B cell (primary cell): ENCODE data around the gene TXNDC15. TPM values are rescaled to one million over a fixed set of nuclear protein-coding genes. Genes with fewer than 3 reads are reported as not detected.
"Not testable (repeated sequence)": the region's sequence is repeated elsewhere in the genome, so short reads cannot be mapped to it uniquely, and the experiment has no call there.

Experiments used
- ATAC-seq: fragments of 200-7000 bp; cut with Tn5 transposase; one replicate; pipeline ENCODE4 v1.10.0; 2021; ENCODE audit warnings: low read depth, mild to moderate bottlenecking, moderate number of reproducible peaks, moderate library complexity
- CTCF ChIA-PET: fragments of 350-600 bp; sonication (Branson Sonifier 250); formaldehyde crosslinking; loops from one replicate; lab custom pipeline; 2021; ENCODE audit warnings: antibody characterized with exemption, inconsistent platforms; lab: Charles Lee
- POLR2A ChIA-PET: fragments of 350-600 bp; sonication (Branson Sonifier 250); formaldehyde crosslinking; loops from one replicate; lab custom pipeline; 2021; ENCODE audit warnings: antibody characterized with exemption; lab: Charles Lee
- DNase-seq: peaks from one replicate; pipeline ENCODE4 v3.0.0; 2013
- H2AFZ ChIP-seq: 2 replicates; pipeline ENCODE4 v1.6.1; 2012; ENCODE audit warnings: mild to moderate bottlenecking, low read depth, low read length; ENCODE audit not compliant: insufficient read depth, poor library complexity, severe bottlenecking
- H3K27ac ChIP-seq, 2 donors: 1 replicate in 1 of 2; 2 replicates in 1 of 2; pipeline ENCODE4 v1.5.1; 2012 to 2013; ENCODE audit warnings: low read length in 2 of 2, mild to moderate bottlenecking in 2 of 2, moderate library complexity in 1 of 2
- H3K27me3 ChIP-seq, 4 experiments: fragments of 200-600 bp in 1 of 4; sonication (generic) in 1 of 4; replicated peaks in 1 of 4; 1 replicate in 2 of 4; 2 replicates in 2 of 4; pipeline versions ENCODE4 v1.6.1 to v1.7.0; 2013 to 2016; ENCODE audit warnings: low read length in 3 of 4, mild to moderate bottlenecking in 2 of 4, mixed read lengths in 1 of 4, moderate library complexity in 1 of 4; ENCODE audit not compliant: insufficient read depth in 4 of 4, control insufficient read depth in 3 of 4; ENCODE audit errors: control extremely low read depth in 1 of 4
- H3K36me3 ChIP-seq, 2 experiments: replicated peaks in 1 of 2; 1 replicate in 1 of 2; 2 replicates in 1 of 2; pipeline versions ENCODE4 v1.6.1 to v1.7.1; 2013; ENCODE audit warnings: low read length in 1 of 2; ENCODE audit not compliant: insufficient read depth in 2 of 2, control insufficient read depth in 1 of 2; ENCODE audit errors: control extremely low read depth in 1 of 2, extremely low read depth in 1 of 2
- H3K4me1 ChIP-seq, 2 donors: fragments of 200-600 bp in 1 of 2; sonication (generic) in 1 of 2; 1 replicate in 1 of 2; 2 replicates in 1 of 2; pipeline versions ENCODE4 v1.5.1 to v1.6.1; 2013 to 2017; ENCODE audit warnings: low read length in 2 of 2; ENCODE audit not compliant: control insufficient read depth in 2 of 2, insufficient read depth in 2 of 2
- H3K4me2 ChIP-seq: replicated peaks from 2 replicates; pipeline ENCODE3; 2012; ENCODE audit warnings: mild to moderate bottlenecking, low read depth, low read length; ENCODE audit not compliant: poor library complexity, severe bottlenecking
- H3K4me3 ChIP-seq, 5 experiments: fragments of 200-600 bp in 1 of 5; sonication (generic) in 1 of 5; 1 replicate in 3 of 5; 2 replicates in 2 of 5; pipeline versions ENCODE4 v1.5.1 to v1.7.0; 2011 to 2016; ENCODE audit warnings: low read length in 4 of 5, mild to moderate bottlenecking in 4 of 5, low read depth in 2 of 5, control low read depth in 1 of 5, moderate library complexity in 1 of 5; ENCODE audit not compliant: insufficient read depth in 1 of 5; ENCODE audit errors: control extremely low read depth in 1 of 5, extremely low read depth in 1 of 5
- H3K79me2 ChIP-seq: fragments of 200-600 bp; sonication (generic); one replicate; pipeline ENCODE4 v1.6.0; 2016; ENCODE audit warnings: low read length; ENCODE audit not compliant: control insufficient read depth, insufficient read depth
- H3K9ac ChIP-seq: fragments of 200-600 bp; sonication (generic); 2 replicates; pipeline ENCODE4 v1.6.1; 2017; ENCODE audit warnings: mild to moderate bottlenecking, low read length, moderate library complexity
- H3K9me3 ChIP-seq, 3 donors: one replicate each; pipeline versions ENCODE4 v1.6.1 to v1.7.1; 2013; ENCODE audit warnings: low read length in 2 of 3; ENCODE audit not compliant: control insufficient read depth in 2 of 3, insufficient read depth in 1 of 3; ENCODE audit errors: control extremely low read depth in 1 of 3
- H4K20me1 ChIP-seq: 2 replicates; pipeline ENCODE4 v1.6.0; 2012; ENCODE audit warnings: mild to moderate bottlenecking, low read length; ENCODE audit not compliant: insufficient read depth, control insufficient read depth, poor library complexity, severe bottlenecking
- H3K27ac Mint-ChIP-seq: one replicate; pipeline ENCODE4 v1.8.0; 2021; ENCODE audit warnings: mixed read lengths
- H3K27me3 Mint-ChIP-seq: one replicate; pipeline ENCODE4 v1.8.0; 2021; ENCODE audit warnings: mixed read lengths
- H3K4me1 Mint-ChIP-seq: one replicate; pipeline ENCODE4 v1.8.0; 2021; ENCODE audit warnings: mixed read lengths
- H3K4me3 Mint-ChIP-seq: one replicate; pipeline ENCODE4 v1.8.0; 2021; ENCODE audit warnings: mixed read lengths
- H3K9me3 Mint-ChIP-seq: one replicate; pipeline ENCODE4 v1.8.0; 2022; ENCODE audit warnings: mixed read lengths; ENCODE audit not compliant: insufficient read depth
- CTCF ChIP-seq: fragments of 200-600 bp; IDR thresholded peaks from one replicate; pipeline ENCODE4 v1.8.0; 2022; ENCODE audit warnings: antibody characterized with exemption, mild to moderate bottlenecking
- EZH2 ChIP-seq: IDR thresholded peaks from 2 replicates; pipeline ENCODE4 v1.6.1; 2012; ENCODE audit warnings: borderline replicate concordance, low read depth, mild to moderate bottlenecking, moderate library complexity, low read length; ENCODE audit not compliant: insufficient read depth, poor library complexity, severe bottlenecking
- WGBS: methylation state at CpG from one replicate; pipeline ENCODE4 v1.1.5; 2013; ENCODE audit warnings: missing lambda C conversion rate; ENCODE audit not compliant: insufficient coverage; 5-methylcytosine and 5-hydroxymethylcytosine counted together
- intact Hi-C: fragments of 100-400 bp; cut with micrococcal nuclease; formaldehyde crosslinking; loops from one replicate; pipeline ENCODE4 v1.10.0; 2022
- polyA plus RNA-seq: library from polyadenylated mRNA; depleted of rRNA; stranded (reverse); fragments of >200 nt; gene quantifications from 2 replicates; pipeline ENCODE4 v1.2.3, GENCODE V29; 2012
- total RNA-seq, 2 donors: library from RNA; stranded (reverse); fragments of 120-200 nt in 1 of 2; gene quantifications; 1 replicate in 1 of 2; 2 replicates in 1 of 2; pipeline versions ENCODE4 v1.2.3 to v1.2.4, GENCODE V29; 2013 to 2022

The TXNDC15 gene
- total and polyA plus RNA-seq, 2 donors (not counting 1 experiment from before 2014, with no cell fraction given) = 18.5 to 50.4 TPM

DNA sequence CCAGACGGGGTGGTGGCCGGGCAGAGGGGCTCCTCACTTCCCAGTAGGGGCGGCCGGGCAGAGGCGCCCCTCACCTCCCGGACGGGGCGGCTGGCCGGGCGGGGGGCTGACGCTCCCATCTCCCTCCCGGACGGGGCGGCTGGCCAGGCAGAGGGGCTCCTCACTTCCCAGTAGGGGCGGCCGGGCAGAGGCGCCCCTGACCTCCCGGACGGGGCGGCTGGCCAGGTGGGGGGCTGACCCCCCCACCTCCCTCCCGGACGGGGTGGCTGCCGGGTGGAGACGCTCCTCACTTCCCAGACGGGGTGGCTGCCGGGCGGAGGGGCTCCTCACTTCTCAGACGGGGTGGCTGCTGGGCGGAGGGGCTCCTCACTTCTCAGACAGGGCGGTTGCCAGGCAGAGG is 7.5 kb downstream of the TXNDC15 start:
- H3K4me2 ChIP-seq, H3K4me3 Mint-ChIP-seq, ATAC-seq, CTCF ChIA-PET, H3K9me3 ChIP-seq, intact Hi-C loops, DNase-seq, H2AFZ ChIP-seq, H3K27ac ChIP-seq, H3K4me3 ChIP-seq, H3K27ac Mint-ChIP-seq, H3K27me3 Mint-ChIP-seq, H3K9me3 Mint-ChIP-seq, POLR2A ChIA-PET, H3K4me1 ChIP-seq, H3K27me3 ChIP-seq, H3K9ac ChIP-seq: not testable (repeated sequence)
- Histone ChIP-seq H3K79me2 (peaks cover 72% of the 10 kb centered on the region), H3K36me3 (peaks cover 0 to 10% of the 10 kb centered on the region in 2 experiments), H4K20me1 (peaks cover 23% of the 10 kb centered on the region)
- 99% methylated on average over 15 of the region's 30 CpGs for WGBS
- H3K4me1 Mint-ChIP-seq = peaks cover 32% of the 10 kb centered on the region

GRCh38 chr5:134887593-134888159 is 13.5 kb downstream of the TXNDC15 start:
- ChIA-PET CTCF (no interaction called here), POLR2A (no interaction called here)
- H3K9ac ChIP-seq = no peak overlapping the region
- no peaks in the 10 kb centered on the region for H3K27me3 ChIP-seq
- 92% methylated on average over 11 of the region's 14 CpGs for WGBS
- Mint-ChIP-seq H3K9me3 (no peaks in the 10 kb centered on the region), H3K27ac (no peak overlapping the region), H3K4me1 (peaks cover 19% of the 10 kb centered on the region), H3K4me3 (no peak overlapping the region), H3K27me3 (no peaks in the 10 kb centered on the region)
- ATAC-seq (no peak), DNase-seq (no peak)
- peaks cover 27% of the 10 kb centered on the region for H4K20me1 ChIP-seq
- no peaks in the 10 kb centered on the region for H3K9me3 ChIP-seq
- peaks cover 38% of the 10 kb centered on the region for H3K79me2 ChIP-seq
- no peak overlapping the region for H3K27ac ChIP-seq
- no peak overlapping the region for H3K4me2 ChIP-seq
- peaks cover 0 to 41% of the 10 kb centered on the region in 2 experiments for H3K36me3 ChIP-seq
- TF ChIP-seq CTCF (no peak), EZH2 (no peak)
- no peaks in the 10 kb centered on the region for H3K4me1 ChIP-seq
- intact Hi-C loops = no loop called here
- H3K4me3 ChIP-seq = no peak overlapping the region
- no peak overlapping the region for H2AFZ ChIP-seq
